ENCODE results near the gene GRK6. TPM values are rescaled to one million over a fixed set of nuclear protein-coding genes. Genes with fewer than 3 reads are reported as not detected.

The GRK6 gene
- total RNA-seq, 2 donors from 2014 or later = 9.9 to 14.1 TPM

DNA sequence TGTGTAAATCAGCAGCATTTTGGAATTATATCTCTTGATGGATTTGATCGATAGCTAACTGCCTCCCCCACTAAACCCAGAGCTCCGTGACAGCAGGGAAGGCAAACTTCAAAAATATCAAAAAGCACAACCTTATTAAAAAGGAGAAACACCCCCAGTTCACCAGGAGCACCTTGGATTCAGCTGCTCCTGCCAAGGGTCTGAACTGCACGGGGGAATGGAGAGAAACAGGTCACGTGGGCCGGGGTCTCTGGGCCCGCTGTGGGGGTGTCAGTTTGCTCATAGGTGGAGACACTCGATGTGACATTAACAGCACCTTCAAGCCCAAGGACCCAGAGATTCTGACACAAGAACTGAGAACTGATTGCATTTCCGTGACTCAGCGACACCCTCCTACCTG, 43.3 kb upstream of the GRK6 start:
- Histone ChIP-seq H3K27ac (no peak overlapping the region), H3K4me1 (no peaks in the 10 kb centered on the region), H3K4me3 (no peak overlapping the region), H3K27me3 (no peaks in the 10 kb centered on the region), H3K9me3 (no peaks in the 10 kb centered on the region), H3K36me3 (no peaks in the 10 kb centered on the region)
- DNase-seq (ENCODE audit: low spot score) = no peak
- TF ChIP-seq, protein P1, sequence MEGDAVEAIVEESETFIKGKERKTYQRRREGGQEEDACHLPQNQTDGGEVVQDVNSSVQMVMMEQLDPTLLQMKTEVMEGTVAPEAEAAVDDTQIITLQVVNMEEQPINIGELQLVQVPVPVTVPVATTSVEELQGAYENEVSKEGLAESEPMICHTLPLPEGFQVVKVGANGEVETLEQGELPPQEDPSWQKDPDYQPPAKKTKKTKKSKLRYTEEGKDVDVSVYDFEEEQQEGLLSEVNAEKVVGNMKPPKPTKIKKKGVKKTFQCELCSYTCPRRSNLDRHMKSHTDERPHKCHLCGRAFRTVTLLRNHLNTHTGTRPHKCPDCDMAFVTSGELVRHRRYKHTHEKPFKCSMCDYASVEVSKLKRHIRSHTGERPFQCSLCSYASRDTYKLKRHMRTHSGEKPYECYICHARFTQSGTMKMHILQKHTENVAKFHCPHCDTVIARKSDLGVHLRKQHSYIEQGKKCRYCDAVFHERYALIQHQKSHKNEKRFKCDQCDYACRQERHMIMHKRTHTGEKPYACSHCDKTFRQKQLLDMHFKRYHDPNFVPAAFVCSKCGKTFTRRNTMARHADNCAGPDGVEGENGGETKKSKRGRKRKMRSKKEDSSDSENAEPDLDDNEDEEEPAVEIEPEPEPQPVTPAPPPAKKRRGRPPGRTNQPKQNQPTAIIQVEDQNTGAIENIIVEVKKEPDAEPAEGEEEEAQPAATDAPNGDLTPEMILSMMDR (IDR thresholded peaks at IDR 0.05) = no peak

DNA sequence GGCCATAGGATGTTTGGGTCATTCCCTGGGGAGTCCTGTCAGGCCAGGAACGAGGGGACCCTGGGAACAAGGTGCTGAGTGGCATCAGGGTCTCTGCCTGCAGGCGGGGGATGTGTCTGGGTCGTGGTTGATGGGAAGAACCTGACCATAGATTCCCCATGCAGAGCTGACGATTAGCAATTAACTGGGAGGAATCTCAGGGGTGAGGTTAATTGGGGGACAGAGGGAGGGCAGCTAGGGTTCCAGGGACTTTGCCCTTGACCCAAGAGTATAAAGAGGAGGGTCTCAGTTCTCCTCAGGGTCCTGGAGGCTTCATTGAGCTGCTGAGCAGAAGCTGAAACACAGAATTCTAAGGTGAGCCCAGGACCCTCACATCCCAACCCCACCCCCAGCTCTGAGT, 42.3 kb upstream of the GRK6 start, which contains the start of gene SLC34A1:
Gene SLC34A1 (plus strand): TSS at position 301 of the 400 bp plus-strand sequence. CDS start 1,308 bp downstream, outside the sequence.
- Histone ChIP-seq H3K27me3 (no peaks in the 10 kb centered on the region), H3K36me3 (no peaks in the 10 kb centered on the region), H3K27ac (no peak within 1 kb of the TSS), H3K4me1 (no peaks in the 10 kb centered on the region), H3K4me3 (no peak within 1 kb of the TSS), H3K9me3 (no peaks in the 10 kb centered on the region)
- TF ChIP-seq, protein P1 (IDR thresholded peaks at IDR 0.05) = no peak
- no peak for DNase-seq (ENCODE audit: low spot score)

DNA sequence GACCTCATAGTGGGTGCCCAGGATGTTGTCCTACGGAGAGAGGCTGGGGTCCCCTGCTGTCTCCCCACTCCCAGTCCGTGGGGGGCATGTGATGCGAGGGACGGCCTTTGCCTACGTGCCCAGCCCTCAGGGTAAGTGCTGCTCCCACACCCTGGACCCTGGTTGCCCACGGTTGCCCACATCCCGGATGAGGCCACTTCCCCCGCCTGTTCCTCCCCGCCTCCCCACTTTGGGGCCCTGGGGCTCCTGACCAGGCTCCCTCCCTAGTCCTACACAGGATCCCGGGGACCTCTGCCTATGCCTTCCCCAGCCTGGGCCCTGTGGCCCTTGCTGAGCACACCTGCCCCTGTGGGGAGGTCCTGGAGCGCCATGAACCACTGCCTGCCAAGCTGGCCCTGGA, 40.8 kb upstream of the GRK6 start:
- DNase-seq (ENCODE audit: low spot score) = no peak
- TF ChIP-seq, protein P1 (IDR thresholded peaks at IDR 0.05) = no peak
- no peaks in the 10 kb centered on the region for H3K4me1 ChIP-seq
- no peak overlapping the region for H3K27ac ChIP-seq
- peaks cover 0 to 4% of the 10 kb centered on the region in 2 donors for H3K27me3 ChIP-seq
- H3K36me3 ChIP-seq = no peaks in the 10 kb centered on the region
- no peaks in the 10 kb centered on the region for H3K9me3 ChIP-seq
- H3K4me3 ChIP-seq = no peak overlapping the region

DNA sequence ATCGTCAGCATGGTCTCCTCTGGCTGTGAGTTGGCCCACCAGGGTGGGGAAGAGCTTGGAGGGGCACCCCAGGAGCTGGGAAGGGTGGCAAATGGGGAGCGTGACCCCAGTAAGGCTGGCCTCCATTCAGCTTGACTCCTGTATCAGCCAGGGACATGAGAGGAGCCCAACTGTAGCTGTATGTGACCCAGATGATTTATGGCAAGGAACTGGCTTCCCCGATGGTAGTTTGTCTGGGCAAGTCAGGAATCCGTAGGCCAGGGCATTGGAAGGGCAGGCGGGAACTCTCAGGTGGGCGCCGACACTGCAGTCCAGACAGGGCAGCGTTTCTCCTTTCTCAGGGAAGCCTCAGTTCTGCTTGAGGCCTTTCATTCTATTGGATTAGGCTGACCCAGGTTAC, 39.9 kb upstream of the GRK6 start:
- no peaks in the 10 kb centered on the region for H3K4me1 ChIP-seq
- no peak overlapping the region for H3K27ac ChIP-seq
- TF ChIP-seq, protein P1 (IDR thresholded peaks at IDR 0.05) = no peak
- DNase-seq (ENCODE audit: low spot score) = no peak
- H3K36me3 ChIP-seq = no peaks in the 10 kb centered on the region
- no peak overlapping the region for H3K4me3 ChIP-seq
- peaks cover 0 to 4% of the 10 kb centered on the region in 2 donors for H3K27me3 ChIP-seq
- no peaks in the 10 kb centered on the region for H3K9me3 ChIP-seq

DNA sequence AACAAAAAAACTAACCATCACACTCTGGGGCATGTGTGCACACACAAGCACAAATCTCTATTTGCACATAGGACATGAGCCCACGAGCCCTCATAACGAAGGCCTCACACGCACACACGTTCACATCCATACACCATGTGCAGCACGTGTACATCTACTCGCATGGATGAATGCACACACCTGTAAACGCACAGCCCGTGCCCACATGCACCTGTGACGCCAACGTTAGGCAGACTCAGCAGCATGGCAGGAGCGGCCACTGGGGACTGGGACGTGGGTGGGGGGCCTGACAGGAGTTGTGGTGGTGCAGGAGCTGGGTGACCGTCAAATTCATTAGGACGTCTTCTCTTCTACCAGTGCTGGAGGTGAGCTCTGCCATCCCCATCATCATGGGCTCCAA, 39.1 kb upstream of the GRK6 start:
- Histone ChIP-seq H3K4me1 (no peaks in the 10 kb centered on the region), H3K4me3 (no peak overlapping the region), H3K9me3 (no peaks in the 10 kb centered on the region), H3K27ac (no peak overlapping the region), H3K36me3 (no peaks in the 10 kb centered on the region), H3K27me3 (peaks cover 0 to 4% of the 10 kb centered on the region in 2 donors)
- DNase-seq (ENCODE audit: low spot score) = no peak
- TF ChIP-seq, protein P1 (IDR thresholded peaks at IDR 0.05) = no peak

DNA sequence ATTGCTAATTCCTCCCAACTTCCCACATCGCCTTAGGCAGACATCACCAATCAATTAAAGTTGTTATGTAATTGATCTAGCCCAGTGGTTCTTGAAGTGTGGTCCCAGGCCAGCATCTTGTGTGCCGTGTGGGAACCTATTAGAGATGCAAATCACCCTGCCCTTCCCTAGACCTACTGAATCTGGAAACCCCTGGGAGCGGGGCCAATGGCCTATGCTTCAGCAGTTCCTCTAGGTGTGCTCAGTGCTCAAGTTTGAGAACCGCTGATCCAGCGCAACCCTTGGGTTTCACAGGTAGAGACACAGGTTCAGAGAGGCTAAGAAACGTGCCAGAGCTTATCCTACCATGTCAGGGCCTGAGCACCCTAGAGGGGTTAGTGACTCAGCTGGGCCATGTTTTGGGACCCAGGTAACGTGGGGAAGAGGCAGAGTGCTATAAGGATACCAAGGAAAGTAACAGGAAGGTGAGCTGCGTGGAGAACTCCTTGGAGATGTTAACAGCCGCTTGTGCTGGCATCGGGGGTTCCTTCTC, 37.9 kb upstream of the GRK6 start:
- Histone ChIP-seq H3K27ac (no peak overlapping the region), H3K36me3 (no peaks in the 10 kb centered on the region), H3K4me1 (no peaks in the 10 kb centered on the region), H3K9me3 (no peaks in the 10 kb centered on the region), H3K27me3 (peaks cover 0 to 4% of the 10 kb centered on the region in 2 donors), H3K4me3 (no peak overlapping the region)
- DNase-seq (ENCODE audit: low spot score) = no peak
- TF ChIP-seq, protein P1 (IDR thresholded peaks at IDR 0.05) = no peak

Data from right atrium auricular region (tissue), 2 donors.